RWPE1 (cell line): ENCODE measurements around the gene MYO7B.

Experiments used
- CTCF ChIA-PET: fragments of 350-600 bp; sonication (Branson Sonifier 250); formaldehyde crosslinking; extraction: SDS; loops from one replicate; lab custom pipeline; 2021; lab: Yijun Ruan, JAX
- POLR2A ChIA-PET: fragments of 400-600 bp; formaldehyde crosslinking; extraction: SDS; loops from one replicate; lab custom pipeline; 2020; ENCODE audit warnings: antibody characterized with exemption; ENCODE audit not compliant: low non-redundant PET; lab: Yijun Ruan, JAX
- DNase-seq: peaks from one replicate; pipeline ENCODE4 v3.0.0; 2012; ENCODE audit warnings: low spot score
- H3K27ac ChIP-seq: fragments of 450-650 bp; 2 replicates; pipeline ENCODE4 v1.5.1; 2017
- TF ChIP-seq, protein P1 (sequence below): fragments of 450-650 bp; conservative IDR thresholded peaks from 2 replicates; pipeline ENCODE4 v1.5.1; 2017; ENCODE audit warnings: low read depth, mild to moderate bottlenecking

The MYO7B gene

DNA sequence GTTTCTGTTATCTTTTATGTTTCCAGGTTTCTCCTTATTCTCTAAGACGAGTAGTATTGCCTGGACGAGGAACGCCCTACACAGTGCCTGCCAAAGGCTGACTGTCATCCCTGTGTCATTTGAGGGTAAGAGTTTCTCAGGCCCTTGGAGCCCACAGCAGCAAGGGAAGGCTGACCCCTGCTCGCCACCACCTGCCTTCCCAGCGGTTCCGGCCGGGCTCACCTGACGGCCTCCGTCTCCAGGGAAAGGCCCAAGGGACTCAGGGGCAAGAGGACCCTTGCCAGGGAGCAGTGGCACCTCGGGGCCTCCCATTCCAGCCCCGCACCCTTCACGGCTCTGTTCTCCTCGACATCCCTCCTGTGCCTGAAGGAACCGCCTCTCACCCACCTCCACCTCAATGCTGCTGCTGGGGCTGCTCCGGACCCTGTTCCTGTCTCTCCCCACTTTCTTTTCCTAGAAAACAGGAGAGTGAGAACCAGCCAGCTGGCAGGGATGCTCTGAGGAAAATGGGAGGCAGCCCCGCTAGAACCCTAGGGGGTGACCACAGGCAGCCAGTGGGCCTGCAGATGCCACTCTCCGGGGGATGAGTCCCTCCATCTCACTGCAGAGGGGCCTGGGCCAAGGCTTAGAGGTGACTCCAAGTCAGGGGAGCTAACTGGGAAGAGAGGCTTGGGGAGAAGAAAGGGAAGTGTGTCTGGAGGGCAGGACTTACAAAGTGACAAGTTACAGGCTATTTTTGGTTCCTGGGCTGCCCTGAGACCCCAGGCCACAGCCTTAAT lies 138.0 kb downstream of the MYO7B start:
- DNase-seq = no peak
- TF ChIP-seq, protein P1, sequence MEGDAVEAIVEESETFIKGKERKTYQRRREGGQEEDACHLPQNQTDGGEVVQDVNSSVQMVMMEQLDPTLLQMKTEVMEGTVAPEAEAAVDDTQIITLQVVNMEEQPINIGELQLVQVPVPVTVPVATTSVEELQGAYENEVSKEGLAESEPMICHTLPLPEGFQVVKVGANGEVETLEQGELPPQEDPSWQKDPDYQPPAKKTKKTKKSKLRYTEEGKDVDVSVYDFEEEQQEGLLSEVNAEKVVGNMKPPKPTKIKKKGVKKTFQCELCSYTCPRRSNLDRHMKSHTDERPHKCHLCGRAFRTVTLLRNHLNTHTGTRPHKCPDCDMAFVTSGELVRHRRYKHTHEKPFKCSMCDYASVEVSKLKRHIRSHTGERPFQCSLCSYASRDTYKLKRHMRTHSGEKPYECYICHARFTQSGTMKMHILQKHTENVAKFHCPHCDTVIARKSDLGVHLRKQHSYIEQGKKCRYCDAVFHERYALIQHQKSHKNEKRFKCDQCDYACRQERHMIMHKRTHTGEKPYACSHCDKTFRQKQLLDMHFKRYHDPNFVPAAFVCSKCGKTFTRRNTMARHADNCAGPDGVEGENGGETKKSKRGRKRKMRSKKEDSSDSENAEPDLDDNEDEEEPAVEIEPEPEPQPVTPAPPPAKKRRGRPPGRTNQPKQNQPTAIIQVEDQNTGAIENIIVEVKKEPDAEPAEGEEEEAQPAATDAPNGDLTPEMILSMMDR = no peak
- no peak overlapping the region for H3K27ac ChIP-seq
- ChIA-PET CTCF (interaction anchor here (0.5 to 1.1 kb wide), 3 partner anchors 24 to 155 kb away, joined by 3 to 5 read pairs (median 3); no protein-coding TSS in a partner anchor), POLR2A (no interaction called here)

DNA sequence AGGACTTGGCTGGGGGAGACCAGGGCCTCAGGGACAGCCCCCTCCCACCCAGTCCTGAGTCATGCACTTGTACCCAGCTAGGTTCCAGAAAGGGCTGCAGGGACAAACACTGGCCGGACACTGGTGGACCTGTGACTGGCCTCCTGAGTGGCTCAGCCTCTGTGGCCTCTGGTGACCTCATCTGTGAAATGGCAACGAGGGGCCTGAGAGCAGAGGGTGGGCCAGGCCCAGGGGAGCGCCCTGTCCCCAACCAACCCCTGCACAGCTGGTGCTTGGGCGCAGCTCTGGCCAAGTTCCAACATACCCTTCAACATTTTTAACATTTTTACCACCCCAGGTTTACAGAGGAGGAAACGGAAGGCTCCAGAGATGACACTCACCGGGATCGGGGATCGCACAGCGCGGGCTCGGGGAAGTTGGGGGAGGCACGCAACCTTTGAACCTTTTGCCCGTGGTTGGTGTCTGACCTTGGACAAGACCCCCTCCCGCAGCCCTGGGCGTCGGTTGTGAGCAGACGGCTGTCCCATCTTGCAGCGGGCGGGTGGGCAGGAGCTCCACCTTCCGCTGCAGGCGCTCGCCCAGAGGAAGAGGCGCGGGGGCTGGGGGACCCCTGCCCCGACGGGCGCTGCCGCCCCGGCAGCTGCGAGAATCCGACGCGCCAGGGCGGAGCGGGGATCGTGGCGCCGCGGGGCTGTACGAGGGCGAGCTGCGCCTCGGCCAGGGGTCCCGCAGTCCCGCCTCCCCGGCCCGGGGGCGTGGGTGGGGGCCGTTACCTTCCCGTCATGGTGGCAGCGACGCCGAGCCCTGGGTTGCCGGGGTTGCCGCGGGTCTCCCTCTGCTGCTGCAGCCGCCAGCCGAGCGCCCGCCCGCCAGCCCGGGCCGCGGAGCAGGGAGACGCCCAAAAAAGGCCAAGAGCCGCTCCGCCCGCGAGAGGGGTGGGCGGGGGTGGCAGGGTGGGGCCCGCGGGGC lies 139.0 kb downstream of the MYO7B start:
- TF ChIP-seq, protein P1 = no peak
- ChIA-PET CTCF (interaction anchor here (0.5 to 2.7 kb wide), 7 partner anchors 25 to 166 kb away, joined by 3 to 15 read pairs (median 4); no protein-coding TSS in a partner anchor), POLR2A (no interaction called here)
- no peak overlapping the region for H3K27ac ChIP-seq
- peak; percentile 45 for DNase-seq

DNA sequence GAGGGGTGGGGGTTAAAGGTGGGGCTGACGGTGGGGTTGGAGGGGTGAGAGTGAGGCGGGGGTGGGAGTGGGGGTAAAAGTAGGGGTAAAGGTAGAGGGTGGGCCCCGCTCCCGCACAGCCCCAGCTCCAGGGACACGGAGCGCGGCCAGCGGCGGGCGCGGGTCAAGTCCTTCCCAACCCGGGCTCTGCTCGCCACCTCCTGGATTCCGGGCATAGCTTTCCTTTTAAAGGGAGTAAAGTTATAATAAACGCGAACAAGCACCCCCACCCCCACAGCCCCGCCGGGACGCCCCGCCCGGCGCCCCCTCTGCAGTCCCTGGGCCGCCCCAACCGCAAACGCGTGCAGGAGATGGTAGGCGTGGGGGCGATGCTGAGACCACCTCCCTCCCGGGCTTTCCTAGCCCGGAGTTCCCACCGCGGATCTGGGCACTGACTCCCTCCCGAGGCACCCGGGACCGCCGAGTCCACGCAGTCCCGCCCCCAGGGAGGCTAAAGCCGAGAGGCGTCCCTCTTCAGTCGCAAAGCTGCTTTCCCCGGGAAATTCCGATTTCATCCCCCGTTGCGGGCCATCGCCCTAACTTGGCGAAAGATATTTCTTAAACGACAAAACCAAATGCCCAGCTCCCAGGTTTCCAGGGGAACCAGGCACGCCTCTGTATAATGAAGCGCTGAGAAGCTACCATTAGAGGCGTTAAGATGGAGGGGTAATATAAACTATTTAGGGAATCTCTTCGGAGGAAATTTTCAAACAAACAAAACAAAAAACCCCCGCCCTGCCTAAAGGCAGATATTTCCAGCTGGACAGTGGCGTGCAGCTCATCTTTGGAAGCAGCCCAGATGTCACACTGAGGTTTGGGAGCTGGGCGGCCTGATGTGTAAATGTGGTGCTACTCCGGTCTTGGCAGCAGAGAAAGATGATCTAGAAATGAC lies 140.1 kb downstream of the MYO7B start, which contains the start of gene LIMS2:
Gene LIMS2 (minus strand): TSS at position 200 of the 931 bp plus-strand sequence. CDS start 506 bp downstream, outside the sequence.
- peak; percentile 53 for DNase-seq
- CTCF ChIA-PET = interaction anchor here (0.5 to 2.7 kb wide), 7 partner anchors 21 to 591 kb away, joined by 3 to 15 read pairs (median 4); no protein-coding TSS in a partner anchor
- no peak within 1 kb of the TSS for H3K27ac ChIP-seq
- POLR2A ChIA-PET = no interaction called here
- TF ChIP-seq, protein P1 = no peak

DNA sequence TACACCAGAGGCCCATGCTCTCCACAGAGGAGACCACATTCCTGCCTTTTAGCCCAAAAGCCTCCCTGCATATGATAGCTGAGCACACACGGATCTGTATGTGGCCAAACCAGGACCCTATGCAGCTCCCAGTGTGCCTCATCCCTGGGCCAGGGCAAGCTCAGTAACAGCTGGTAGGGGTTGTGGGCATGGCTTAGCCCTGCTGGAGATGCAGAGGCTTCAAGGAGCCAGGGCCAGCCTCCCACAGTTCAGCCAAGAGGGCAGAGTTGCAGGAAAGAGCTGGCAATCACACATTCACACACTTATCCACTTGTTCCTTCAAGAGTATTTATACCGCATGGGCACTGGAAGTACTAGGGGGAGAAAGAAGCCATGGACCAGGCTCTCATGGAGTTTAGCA lies 141.4 kb downstream of the MYO7B start:
- TF ChIP-seq, protein P1 = no peak
- ChIA-PET CTCF (interaction anchor here (2.7 kb wide), 1 partner anchor 86 kb away, joined by 15 read pairs; no protein-coding TSS in a partner anchor), POLR2A (no interaction called here)
- DNase-seq = no peak
- no peak overlapping the region for H3K27ac ChIP-seq

DNA sequence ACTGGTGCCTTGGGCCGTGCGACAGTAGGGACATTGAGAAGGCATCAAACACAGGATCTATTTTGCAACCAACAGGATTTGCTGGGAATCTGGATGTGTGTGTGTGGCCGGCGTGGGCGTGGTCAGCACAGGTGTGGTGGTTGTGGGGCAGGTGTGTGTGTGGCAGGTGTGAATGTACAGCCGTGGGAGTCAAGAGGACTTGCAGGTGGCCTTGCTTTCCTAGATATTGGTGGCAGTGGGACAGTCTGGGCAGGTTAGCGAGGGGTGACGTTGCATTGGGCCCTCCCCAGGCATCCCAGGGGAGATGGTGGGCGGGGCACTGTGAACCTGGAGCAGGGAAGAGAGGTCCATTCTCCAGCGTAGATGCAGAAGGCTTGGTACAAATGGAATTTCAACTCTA lies 143.0 kb downstream of the MYO7B start:
- TF ChIP-seq, protein P1 = no peak
- H3K27ac ChIP-seq = no peak overlapping the region
- ChIA-PET CTCF (no interaction called here), POLR2A (no interaction called here)
- DNase-seq = no peak
